Fibroblast of villous mesenchyme (primary cell): ENCODE results near the gene ANKRD13A. TPM values are rescaled to one million over a fixed set of nuclear protein-coding genes. Genes with fewer than 3 reads are reported as not detected.
A peak's percentile ranks its signal among the peaks of the same experiment; 100 is the strongest.

Source experiments
- DNase-seq: peaks from one replicate; pipeline ENCODE4 v3.0.0-alpha.2; 2010; ENCODE audit warnings: low read depth
- H3K4me3 ChIP-seq: 2 replicates; pipeline ENCODE4 v1.5.1; 2011; ENCODE audit warnings: low read depth, mild to moderate bottlenecking, low read length
- CTCF ChIP-seq: IDR thresholded peaks from 2 replicates; pipeline ENCODE4 v1.5.1; 2012; ENCODE audit warnings: low read depth, mild to moderate bottlenecking, low read length; ENCODE audit not compliant: insufficient read depth
- total RNA-seq: library from RNA; depleted of rRNA; stranded (reverse); fragments of >200 nt; gene quantifications from 2 replicates; pipeline ENCODE4 v1.2.3, GENCODE V29; 2012

The ANKRD13A gene
- total RNA-seq, 1 donor, result 195 TPM

GRCh38 chr12:110029290-110029815, 30.1 kb downstream of the ANKRD13A start:
- H3K4me3 ChIP-seq, result no peak overlapping the region
- no peak for TF ChIP-seq CTCF
- DNase-seq, result no peak

GRCh38 chr12:110033888-110034287, 34.7 kb downstream of the ANKRD13A start:
- H3K4me3 ChIP-seq, result no peak overlapping the region
- no peak for TF ChIP-seq CTCF
- DNase-seq, result no peak

GRCh38 chr12:110035534-110036104, 36.4 kb downstream of the ANKRD13A start:
- no peak overlapping the region for H3K4me3 ChIP-seq
- no peak for TF ChIP-seq CTCF
- no peak for DNase-seq

- DNase-seq, result no peak
- H3K4me3 ChIP-seq, result no peak overlapping the region
- no peak for TF ChIP-seq CTCF
Measured at GRCh38 chr12:110037315-110037714, 38.1 kb downstream of the ANKRD13A start.

GRCh38 chr12:110038741-110039084, 39.5 kb downstream of the ANKRD13A start:
- H3K4me3 ChIP-seq, result no peak overlapping the region
- TF ChIP-seq CTCF, result no peak
- no peak for DNase-seq

GRCh38 chr12:110039085-110039807, 40.0 kb downstream of the ANKRD13A start:
- no peak overlapping the region for H3K4me3 ChIP-seq
- DNase-seq, result peak; percentile 92
- TF ChIP-seq CTCF, result no peak
